ENCODE results near the gene CSTF1. TPM values are rescaled to one million over a fixed set of nuclear protein-coding genes. Genes with fewer than 3 reads are reported as not detected.

CSTF1 gene
- total RNA-seq, 1 experiment from 2014 or later: 101 TPM

Other genes starting within 250 kb of the CSTF1 start
- gene MC3R, start 143.9 kb upstream of the CSTF1 start, total RNA-seq (2014; rRNA removed; shearing (Covaris generic)): not detected in 2 replicates
- 13.3 and 20.0 TPM in 2 replicates for gene FAM210B, start 33.7 kb upstream of the CSTF1 start, total RNA-seq (2014; rRNA removed; shearing (Covaris generic))
- gene AURKA, start 430 bp upstream of the CSTF1 start, total RNA-seq (2014; rRNA removed; shearing (Covaris generic)): 191 and 212 TPM in 2 replicates
- 0.15 TPM in 1 of 2 replicates, not detected in the other for gene CASS4, start 19.6 kb downstream of the CSTF1 start, total RNA-seq (2014; rRNA removed; shearing (Covaris generic))
- 131 and 178 TPM in 2 replicates for gene RTF2, start 76.0 kb downstream of the CSTF1 start, total RNA-seq (2014; rRNA removed; shearing (Covaris generic))
- not detected in 2 replicates for gene FAM209A, start 132.1 kb downstream of the CSTF1 start, total RNA-seq (2014; rRNA removed; shearing (Covaris generic))
- gene FAM209B, start 140.6 kb downstream of the CSTF1 start, total RNA-seq (2014; rRNA removed; shearing (Covaris generic)): not detected in 2 replicates
- gene TFAP2C, start 236.7 kb downstream of the CSTF1 start, total RNA-seq (2014; rRNA removed; shearing (Covaris generic)): 3.6 and 7.5 TPM in 2 replicates

Data from M059J (cell line).